Mesothelial cell of epicardium (in vitro differentiated cells): ENCODE measurements around the gene ZNF467. TPM values are rescaled to one million over a fixed set of nuclear protein-coding genes. Genes with fewer than 3 reads are reported as not detected.

Experiments used
- DNase-seq, 2 experiments: peaks; one replicate each; pipeline ENCODE4 v3.0.0; 2021; ENCODE audit warnings: low spot score in 2 of 2; ENCODE audit not compliant: unreplicated experiment in 2 of 2
- H3K27ac Mint-ChIP-seq: 2 replicates; pipeline ENCODE4 v1.8.0; 2021; ENCODE audit warnings: mixed read lengths
- H3K27me3 Mint-ChIP-seq: 2 replicates; pipeline ENCODE4 v1.8.0; 2021; ENCODE audit warnings: low read depth, mixed read lengths
- H3K36me3 Mint-ChIP-seq: 2 replicates; pipeline ENCODE4 v1.8.0; 2021; ENCODE audit warnings: mixed read lengths
- H3K4me1 Mint-ChIP-seq: 2 replicates; pipeline ENCODE4 v1.8.0; 2021; ENCODE audit warnings: mixed read lengths
- H3K4me3 Mint-ChIP-seq: 2 replicates; pipeline ENCODE4 v1.8.0; 2021; ENCODE audit warnings: mild to moderate bottlenecking, moderate library complexity, mixed read lengths
- H3K9me3 Mint-ChIP-seq: 2 replicates; pipeline ENCODE4 v1.8.0; 2021; ENCODE audit warnings: mixed read lengths
- CTCF ChIP-seq: fragments of 200-600 bp; sonication (generic); IDR thresholded peaks from one replicate; pipeline ENCODE4 v1.5.0; 2021; ENCODE audit warnings: antibody characterized with exemption; ENCODE audit not compliant: unreplicated experiment
- total RNA-seq: library from RNA; stranded (reverse); gene quantifications from 3 replicates; pipeline ENCODE4 v1.2.1, GENCODE V29; 2021

Gene ZNF467
- total RNA-seq, 1 donor from 2014 or later, result 38.9 TPM

DNA sequence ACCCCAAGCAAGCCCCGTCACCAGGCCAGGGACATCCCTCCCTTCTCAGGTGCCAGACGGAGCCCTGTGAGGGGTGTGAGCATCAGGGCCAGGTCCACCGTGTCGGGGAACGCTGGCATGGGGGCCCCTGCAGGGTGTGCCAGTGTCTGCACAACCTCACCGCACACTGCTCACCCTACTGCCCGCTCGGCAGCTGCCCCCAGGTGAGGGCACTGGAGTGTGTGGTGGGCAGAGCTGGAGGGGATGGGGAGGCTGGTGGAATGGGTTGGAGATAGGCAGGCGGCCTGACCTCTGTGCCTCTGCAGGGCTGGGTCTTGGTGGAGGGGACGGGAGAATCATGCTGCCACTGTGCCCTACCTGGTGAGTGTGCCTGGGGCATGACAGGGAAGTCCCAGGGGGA is 19.9 kb upstream of the ZNF467 start:
- Mint-ChIP-seq H3K27ac (no peak overlapping the region), H3K27me3 (peaks cover 43% of the 10 kb centered on the region), H3K4me1 (peaks cover 11% of the 10 kb centered on the region), H3K9me3 (no peaks in the 10 kb centered on the region), H3K36me3 (peaks cover 2% of the 10 kb centered on the region), H3K4me3 (no peak overlapping the region)
- DNase-seq, result no peak
- no peak for TF ChIP-seq CTCF

GRCh38 chr7:149792220-149792595 is 18.8 kb upstream of the ZNF467 start:
- no peak for DNase-seq
- peaks cover 2% of the 10 kb centered on the region for H3K36me3 Mint-ChIP-seq
- H3K9me3 Mint-ChIP-seq, result no peaks in the 10 kb centered on the region
- H3K4me1 Mint-ChIP-seq, result peaks cover 11% of the 10 kb centered on the region
- no peak for TF ChIP-seq CTCF
- peaks cover 53% of the 10 kb centered on the region for H3K27me3 Mint-ChIP-seq
- H3K27ac Mint-ChIP-seq, result no peak overlapping the region
- no peak overlapping the region for H3K4me3 Mint-ChIP-seq

DNA sequence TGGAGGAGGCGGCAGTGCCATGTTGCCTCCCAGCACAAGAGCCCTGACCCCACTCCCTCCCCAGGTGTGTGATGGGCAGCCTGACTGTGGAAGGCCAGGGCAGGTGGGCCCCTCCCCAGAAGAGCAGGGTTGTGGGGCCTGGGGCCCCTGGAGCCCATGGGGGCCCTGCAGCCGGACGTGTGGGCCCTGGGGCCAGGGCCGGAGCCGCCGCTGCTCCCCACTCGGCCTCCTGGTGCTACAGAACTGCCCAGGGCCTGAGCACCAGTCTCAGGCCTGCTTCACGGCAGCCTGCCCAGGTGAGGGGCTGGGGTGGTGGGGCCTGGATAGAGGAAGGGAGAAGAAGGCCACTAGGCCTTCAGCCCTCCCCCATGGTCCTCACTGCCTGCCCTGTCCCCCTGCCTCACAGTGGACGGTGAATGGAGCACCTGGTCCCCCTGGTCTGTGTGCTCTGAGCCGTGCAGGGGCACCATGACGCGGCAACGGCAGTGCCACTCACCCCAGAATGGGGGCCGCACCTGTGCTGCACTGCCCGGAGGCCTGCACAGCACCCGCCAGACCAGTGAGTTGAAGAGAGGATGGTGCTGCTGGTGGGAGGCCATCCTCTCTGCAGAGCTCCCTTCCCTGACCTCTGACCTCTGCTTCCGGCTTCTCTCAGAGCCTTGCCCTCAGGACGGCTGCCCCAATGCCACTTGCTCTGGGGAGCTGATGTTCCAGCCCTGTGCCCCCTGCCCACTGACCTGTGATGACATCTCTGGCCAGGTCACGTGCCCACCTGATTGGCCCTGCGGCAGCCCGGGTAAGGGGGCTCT is 18.2 kb upstream of the ZNF467 start:
- H3K27me3 Mint-ChIP-seq, result peaks cover 55% of the 10 kb centered on the region

GRCh38 chr7:149790754-149791360 is 17.5 kb upstream of the ZNF467 start:
- peaks cover 2% of the 10 kb centered on the region for H3K36me3 Mint-ChIP-seq
- H3K9me3 Mint-ChIP-seq, result no peaks in the 10 kb centered on the region
- no peak for TF ChIP-seq CTCF
- no peak overlapping the region for H3K27ac Mint-ChIP-seq
- H3K27me3 Mint-ChIP-seq, result peaks cover 61% of the 10 kb centered on the region
- H3K4me1 Mint-ChIP-seq, result peaks cover 11% of the 10 kb centered on the region
- no peak for DNase-seq
- H3K4me3 Mint-ChIP-seq, result no peak overlapping the region

More for the DNA sequence above, 18.2 kb upstream of the ZNF467 start:
- H3K9me3 Mint-ChIP-seq, result no peaks in the 10 kb centered on the region
- peaks cover 2% of the 10 kb centered on the region for H3K36me3 Mint-ChIP-seq
- H3K27ac Mint-ChIP-seq, result no peak overlapping the region
- TF ChIP-seq CTCF, result no peak
- DNase-seq, result no peak
- H3K4me3 Mint-ChIP-seq, result no peak overlapping the region
- peaks cover 11% of the 10 kb centered on the region for H3K4me1 Mint-ChIP-seq

- Mint-ChIP-seq H3K27ac (no peak overlapping the region), H3K4me1 (peaks cover 11% of the 10 kb centered on the region), H3K36me3 (no peaks in the 10 kb centered on the region), H3K4me3 (peak overlapping the region; percentile 33), H3K9me3 (no peaks in the 10 kb centered on the region), H3K27me3 (peaks cover 61% of the 10 kb centered on the region)
- peak; percentile 58 for TF ChIP-seq CTCF
- DNase-seq, result peak in 1 of 2 experiments; percentile 78
Observed at GRCh38 chr7:149790146-149790548, 16.8 kb upstream of the ZNF467 start.
